HUDEP-2 (cell line): ENCODE data around the gene PBX1.
A peak's percentile ranks its signal among the peaks of the same experiment; 100 is the strongest.
"Not testable (repeated sequence)": the region's sequence is repeated elsewhere in the genome, so short reads cannot be mapped to it uniquely, and the experiment has no call there.

Experiments used
- DNase-seq, 76 experiments: peaks; one replicate each; lab custom pipeline; 2025; ENCODE audit not compliant: unreplicated experiment in 76 of 76; lab: John Stamatoyannopoulos, UW

PBX1 gene

DNA sequence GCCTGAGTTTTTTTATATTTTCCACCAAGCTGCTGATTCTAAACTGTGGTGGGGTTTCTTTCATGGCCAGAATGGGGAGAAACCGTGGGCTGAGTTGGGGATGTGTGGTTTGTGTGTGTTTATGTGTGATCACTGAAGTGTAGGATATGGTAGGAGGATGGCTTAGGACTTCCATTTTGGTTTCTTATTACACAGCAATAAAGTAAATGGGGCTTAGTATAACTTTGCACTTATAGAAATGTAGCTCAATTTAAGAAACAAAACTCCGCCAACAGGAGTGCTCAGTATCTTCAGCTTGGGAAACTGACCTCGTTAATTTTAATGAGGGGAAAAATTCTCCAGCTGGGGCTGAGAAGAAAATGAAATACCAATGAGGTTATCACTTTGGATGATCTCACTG lies 77.8 kb downstream of the PBX1 start:
- no peak for DNase-seq

DNA sequence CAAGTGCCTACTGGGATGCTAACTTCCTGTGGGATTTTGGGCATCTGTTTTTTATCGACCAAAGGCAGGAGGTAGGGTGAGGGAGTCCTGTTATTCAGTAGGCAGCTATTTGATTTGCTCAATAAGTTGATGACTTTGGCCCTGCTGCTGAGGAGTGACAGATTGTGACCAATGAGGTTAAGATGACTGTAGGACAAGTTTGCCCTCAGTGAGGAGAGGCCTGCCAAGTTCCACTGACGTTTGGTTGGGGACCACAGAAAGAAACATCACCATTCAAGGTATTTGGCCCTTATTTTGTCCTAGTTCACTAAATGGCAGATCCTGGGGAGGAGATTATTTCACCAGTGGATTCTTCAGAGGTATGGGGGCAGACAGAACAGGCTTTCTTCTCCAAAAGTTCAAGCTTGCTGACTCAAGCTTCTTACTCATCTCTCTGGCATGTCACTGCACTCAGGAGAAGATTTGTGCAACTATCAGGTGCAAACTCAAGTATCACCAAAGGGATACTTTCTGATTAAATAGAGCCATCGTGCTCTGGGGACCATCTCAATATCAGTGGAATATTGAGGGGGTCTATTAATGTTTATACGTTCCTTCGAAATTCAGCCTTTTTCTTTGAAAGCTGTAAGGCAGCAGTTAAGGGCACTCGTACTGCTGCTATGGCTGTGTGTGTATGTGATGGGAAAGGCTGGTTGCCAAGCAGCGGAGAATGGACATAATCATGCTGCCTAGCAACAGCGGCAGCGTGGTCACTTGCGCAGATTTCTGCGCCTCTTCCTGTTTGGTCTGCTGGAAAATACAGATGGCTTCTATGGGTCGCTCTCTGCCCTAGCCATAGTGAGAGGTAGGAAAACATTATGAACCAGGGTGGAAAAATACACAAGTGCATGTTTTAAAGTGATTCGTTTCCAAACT lies 78.7 kb downstream of the PBX1 start:
- no peak for DNase-seq

DNA sequence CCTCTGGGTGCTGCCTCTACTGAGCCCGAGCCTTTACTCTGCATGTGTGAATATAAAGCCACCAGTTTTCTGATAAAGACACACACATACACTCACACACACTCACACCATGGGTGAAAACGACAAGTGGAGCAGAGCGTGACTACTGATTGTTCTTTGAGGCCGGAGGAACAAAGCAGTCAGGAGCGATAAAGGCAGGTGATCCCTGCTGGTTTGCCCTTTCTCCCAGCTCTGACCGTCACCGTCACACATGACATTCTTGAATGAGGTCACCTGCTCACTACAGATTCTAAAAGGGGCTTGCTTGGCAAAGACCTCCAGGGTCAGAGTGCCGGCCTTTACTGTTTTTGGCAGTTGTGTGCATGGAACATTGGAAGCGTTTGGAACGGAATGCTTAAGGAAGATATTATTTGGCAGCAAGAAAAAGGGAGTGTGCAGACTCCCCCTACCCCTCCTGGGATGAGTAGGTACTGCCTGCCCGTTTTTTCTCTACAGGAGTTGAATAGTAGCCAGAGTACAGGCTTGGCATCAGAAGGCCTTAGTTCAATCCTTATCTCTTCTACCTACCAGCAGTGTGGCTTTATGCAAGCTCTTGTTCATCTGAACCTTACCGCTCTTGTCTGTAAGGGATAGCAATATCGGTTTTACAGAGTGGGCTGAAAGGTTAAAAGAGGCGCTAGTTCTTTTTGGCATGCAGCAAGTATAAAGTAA lies 79.7 kb downstream of the PBX1 start:
- DNase-seq: no peak

DNA sequence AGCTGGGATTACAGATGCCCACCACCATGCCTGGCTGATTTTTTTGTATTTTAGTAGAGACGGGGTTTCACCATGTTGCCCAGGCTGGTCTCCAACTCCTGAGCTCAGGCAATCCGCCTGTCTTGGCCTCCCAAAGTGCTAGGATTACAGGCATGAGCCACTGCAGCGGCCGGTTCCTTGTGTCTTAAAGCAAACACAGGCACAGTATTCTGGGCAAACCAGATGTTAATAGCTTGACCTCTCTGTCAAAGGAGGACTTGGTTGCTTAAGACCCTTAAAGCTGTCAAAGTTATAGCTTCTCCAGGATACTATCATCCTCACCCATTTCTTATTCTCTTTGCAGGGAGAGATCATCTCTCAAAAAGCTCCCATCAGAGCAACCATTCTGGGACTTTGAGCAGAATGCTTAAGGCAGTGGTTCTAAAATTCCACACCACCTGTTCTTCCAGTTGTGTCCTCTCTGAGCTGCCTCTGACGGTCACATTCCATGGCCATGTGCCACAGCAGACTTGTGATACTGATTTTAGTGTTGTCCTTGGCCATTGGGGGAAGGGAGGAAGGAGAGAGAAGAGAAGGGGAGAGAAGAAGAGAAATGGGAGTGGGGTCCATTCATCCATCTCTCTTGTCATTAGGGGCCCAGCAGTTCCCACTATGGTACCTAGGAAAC lies 81.8 kb downstream of the PBX1 start:
- no peak for DNase-seq

DNA sequence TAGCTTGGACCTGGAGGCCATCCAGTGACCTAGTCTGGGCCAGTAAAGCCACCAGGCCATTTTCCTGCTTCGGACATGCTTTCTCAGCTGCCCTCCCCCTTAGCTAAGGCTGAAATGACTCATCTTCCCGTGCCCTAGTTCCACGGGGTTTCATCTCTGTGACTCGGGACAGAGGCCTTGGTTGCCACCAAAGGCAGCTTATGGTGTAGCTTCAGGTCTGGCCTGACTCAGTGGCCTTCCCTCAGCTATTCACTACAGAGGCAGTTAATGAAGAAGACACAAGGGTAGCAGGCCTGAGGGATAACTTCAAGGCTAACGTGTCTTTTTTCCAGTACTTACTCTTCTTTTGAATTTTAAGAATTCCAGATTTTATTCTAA lies 82.4 kb downstream of the PBX1 start:
- DNase-seq: no peak

DNA sequence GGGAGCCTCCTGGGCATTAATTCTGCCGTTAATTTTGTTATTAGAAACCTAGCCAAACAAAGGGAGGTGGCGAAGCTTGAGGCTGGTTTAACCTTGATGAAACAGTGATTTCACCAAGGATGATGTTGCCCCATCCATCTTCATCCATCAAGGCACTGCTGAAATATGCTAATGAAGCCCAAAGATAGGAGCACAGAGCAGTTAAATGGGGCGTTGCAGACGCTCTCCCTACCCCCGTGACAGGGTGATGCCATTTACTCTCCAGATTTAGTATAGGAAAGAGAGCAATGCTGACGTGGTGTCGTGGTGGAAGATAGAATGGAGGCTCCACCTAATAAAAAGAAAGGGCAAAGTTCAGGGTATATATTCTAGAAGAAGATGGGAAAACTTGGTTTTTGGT lies 84.0 kb downstream of the PBX1 start:
- DNase-seq: no peak

DNA sequence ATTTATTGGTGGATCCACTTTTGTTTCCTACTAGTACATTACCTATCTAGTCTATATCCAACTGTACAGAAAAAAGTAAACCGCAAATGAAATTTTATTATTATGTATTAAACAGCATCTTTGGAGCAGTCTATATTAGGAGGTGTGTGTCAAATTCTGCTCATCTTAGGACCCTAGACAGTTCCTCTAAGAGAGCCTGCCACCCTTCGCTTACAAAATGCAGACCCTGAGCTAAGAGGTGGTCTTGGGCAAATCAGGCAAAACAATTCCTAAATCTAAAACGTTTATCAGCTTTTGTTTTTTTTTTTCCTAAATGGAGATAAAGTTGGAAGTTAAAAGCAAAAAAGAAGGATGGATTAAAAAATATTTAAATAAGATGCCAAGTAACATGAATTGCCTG lies 85.3 kb downstream of the PBX1 start:
- no peak for DNase-seq

DNA sequence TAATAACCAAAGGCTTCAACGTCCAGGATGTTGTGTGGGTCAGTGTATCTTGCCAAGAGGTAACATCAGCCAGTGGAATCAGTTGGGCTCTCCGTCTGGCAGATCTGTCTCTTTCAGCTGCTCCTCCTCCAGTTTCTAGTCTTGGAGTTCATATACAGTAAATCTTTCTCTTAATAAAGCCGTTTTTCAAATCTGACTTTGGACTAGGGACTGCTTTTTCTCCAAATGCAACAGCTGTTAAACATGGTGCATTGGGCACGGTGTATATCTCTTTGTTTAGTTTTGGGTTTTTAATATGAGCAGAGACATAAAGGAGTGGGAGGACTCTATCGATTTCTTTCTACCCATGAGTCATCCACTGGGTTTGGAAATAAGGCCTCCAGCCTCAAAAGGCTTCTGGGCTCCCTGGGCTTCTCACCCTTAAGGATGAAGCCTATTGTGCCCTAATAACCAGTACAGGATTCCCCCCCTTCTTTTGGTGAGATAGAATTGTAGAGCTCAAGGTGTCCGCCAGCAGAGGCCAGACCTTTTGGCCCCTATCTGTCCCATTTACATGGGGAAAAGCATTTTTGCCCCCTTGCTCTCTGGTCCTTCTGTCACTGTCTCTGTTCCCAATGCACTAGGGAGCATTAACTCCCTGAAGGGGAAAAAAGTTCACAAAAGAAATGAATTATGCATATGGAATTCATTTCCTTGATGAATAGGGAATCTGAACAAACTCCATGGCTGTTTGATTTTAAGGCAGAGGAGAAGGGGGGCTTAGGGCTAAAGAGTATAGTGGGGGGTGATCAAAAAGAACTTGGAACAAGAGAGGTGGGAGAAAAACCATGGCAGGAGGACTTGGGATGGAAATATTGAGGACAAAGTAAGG lies 86.0 kb downstream of the PBX1 start:
- DNase-seq: no peak

DNA sequence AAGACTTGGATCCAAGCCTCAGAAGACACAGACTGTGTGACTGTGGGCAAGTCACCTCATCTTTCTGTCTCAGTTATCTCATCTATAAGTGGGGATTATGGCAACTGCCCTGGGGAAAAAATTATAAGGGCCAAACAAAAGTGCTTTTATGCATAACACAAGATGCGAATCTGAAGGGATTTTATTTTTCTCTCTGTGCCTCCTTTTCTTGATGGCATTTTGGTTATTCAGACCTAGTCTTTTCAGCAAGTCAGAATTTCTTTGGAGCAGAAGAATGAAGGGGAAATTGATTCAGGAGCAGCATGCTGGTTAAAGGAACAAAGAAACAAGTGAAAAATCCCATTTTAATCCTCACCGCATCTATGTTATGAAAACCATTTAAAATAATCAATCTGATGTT lies 86.9 kb downstream of the PBX1 start:
- DNase-seq: no peak

DNA sequence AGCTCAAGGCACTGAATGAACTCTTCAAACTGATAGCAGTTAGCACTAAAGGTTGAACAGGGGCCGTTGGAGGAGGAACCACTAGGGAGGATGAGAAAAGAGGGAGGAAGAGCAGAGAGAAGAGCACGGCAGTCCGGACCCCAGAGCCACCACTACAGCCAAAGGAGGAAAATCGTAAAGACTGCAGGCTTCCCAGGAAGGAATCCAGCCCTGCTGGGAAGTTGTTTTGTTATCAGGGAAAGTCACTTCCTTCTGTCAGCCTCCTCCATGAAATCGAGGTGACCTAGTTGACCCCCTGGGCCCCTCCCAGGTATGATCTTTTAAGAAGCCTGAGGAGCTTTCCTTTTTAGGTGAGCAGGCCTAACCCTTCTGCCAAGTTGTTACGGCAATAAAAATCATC lies 88.2 kb downstream of the PBX1 start:
- DNase-seq: no peak

DNA sequence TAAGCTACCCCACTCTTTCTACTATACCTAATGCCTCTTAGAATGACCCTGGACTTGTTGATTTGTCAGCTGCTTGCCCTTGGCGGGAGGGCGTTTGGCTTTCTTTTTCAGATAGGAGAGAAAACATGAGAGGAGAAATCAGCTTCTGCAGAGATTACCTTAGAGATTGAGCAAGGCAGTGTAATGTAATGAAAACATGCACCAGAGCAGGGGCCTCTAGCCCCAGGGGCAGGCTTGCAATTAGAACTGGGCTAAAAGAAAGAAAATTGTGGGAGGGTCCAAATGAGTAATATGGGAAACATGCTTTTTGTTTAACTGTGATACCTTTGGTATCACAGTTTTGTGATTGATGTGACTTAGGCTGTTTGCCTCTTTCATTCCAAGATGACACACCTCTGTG lies 89.7 kb downstream of the PBX1 start:
- DNase-seq: no peak

DNA sequence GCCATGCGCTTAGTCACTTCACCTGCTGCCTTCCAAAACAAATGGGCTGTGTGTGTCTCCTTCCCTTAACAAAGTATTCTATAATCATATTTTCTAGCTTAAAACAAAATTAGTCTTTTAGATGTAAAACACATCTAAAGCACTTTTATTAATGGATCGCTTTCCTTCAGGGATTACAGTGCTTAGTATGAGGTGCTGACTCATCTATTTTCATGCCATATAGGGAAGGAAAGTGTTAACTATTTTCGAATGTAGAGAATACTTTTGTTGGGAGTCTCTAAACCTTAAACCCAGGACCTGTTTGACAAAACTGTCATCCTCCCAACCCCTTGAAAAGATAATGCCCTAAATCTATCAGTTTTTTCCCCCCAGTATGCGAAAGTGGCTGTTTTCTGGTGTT lies 90.2 kb downstream of the PBX1 start:
- DNase-seq: no peak

DNA sequence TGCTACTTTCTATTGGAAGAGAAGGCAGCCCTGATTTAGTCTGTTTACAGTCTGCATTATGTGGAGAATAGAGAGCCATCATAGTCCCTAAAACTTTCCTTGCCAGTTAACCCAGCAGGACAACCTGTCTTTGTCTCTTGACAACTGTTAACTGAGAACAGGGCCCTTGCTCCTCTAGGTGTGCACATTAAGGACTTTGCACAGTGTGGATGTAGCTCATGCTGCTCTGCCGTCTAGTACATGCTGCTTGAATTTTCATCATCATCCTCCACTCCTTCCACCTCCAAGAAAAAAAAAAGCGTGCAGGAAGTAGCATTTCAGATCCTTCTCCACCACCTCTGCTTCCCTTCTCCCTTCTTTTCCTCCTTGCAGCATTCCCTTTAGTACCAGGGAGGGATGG lies 91.5 kb downstream of the PBX1 start:
- no peak for DNase-seq

DNA sequence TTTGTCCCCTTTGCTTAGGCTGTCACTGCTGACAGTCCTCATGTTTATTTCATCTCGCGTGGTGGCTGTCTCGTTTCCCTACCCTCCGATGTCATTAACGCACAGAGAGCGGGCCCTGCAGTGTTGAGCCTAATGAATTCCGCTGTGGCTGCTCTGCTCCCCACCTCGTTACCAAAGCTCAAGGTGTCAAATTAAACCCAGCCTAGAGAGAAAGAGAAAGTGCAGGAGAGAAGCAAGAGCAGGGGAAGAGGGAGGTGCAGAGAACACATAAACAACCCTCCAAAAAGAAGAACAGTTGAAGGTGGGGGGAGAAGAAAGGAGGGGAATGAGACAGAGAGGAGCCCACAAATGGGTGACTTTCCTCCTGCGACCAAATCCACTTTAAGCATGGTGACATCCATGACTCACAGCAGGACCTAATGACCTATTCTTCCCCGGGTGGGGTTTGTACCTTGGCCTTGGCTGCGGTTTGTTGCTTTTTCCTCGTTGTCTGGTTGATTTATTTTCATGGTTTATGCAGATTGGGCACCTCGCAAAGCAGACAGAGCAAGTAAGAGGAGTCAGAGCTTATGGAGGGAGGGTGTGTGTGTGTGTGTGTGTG lies 92.5 kb downstream of the PBX1 start:
- no peak for DNase-seq

DNA sequence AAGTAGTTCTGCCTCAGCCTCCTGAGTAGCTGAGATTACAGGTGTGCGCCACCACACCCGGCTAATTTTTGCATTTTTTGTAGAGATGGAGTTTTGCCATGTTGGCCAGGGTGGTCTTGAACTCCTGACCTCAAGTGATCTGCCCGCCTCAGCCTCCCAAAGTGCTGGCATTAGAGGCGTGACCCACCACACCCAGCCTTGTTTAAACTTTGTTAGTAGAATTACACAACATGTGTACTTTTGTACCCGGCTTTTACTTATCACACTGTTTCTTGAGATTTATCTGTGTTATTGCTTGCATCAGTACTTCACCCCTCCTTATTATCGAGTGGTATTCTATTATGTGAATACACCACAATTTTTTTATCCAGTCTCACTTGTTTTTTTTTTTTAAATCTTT lies 94.0 kb downstream of the PBX1 start:
- not testable (repeated sequence) for DNase-seq

DNA sequence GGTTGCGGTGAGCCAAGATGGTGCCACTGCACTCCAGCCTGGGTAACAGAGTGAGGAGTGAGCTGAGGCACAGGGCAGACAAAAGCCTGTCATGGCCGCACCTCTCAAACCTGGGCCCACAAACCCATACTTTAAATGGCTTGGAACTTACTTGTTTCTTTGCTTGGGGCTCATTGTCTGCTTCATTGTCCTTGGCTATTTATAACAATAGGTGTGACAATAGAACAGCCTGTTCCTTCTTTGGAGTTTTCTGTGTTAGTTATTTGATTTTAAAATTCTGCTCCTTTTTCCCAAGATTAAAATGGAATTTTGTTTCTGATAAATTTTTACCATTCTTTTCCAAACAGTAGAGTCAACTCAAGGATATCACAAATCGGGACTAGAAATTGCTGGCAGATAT lies 94.7 kb downstream of the PBX1 start:
- no peak for DNase-seq

DNA sequence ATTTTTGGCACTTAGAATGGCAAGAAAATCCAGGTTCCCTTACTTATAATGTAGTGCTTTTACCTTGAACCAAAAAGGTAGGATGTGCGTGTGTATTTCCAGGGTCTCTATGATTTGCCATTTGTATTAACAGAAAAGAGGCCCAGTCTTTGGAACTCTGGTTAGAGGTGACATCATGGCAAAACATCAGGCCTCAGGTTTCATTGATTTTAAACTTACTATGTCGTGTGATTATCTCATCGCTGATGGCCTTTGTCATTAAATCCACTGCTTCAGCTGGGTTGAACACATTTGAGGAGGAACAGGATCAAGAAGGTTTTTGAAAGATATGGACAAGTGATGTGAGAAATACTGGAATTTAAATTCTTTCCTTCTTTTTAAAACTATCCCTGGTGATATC lies 95.2 kb downstream of the PBX1 start:
- DNase-seq: no peak

DNA sequence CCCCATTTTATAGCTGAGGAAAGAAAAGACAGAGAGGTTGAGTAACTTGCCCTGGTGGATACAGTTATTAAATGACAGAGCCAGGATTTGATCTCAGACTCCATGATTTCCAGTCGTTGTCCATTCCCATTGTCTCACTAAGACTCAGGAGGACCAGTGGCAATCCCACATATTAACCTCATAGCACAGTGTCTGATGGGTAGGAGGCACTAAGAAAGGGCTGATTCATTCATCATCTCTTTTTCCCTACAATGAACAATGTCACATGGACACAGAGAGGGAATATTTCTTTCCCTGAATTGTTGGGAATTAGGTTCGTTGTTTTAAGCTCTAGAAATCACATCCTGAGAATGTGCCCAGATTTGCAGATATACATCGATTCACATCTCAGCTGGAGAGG lies 99.9 kb downstream of the PBX1 start:
- no peak for DNase-seq

DNA sequence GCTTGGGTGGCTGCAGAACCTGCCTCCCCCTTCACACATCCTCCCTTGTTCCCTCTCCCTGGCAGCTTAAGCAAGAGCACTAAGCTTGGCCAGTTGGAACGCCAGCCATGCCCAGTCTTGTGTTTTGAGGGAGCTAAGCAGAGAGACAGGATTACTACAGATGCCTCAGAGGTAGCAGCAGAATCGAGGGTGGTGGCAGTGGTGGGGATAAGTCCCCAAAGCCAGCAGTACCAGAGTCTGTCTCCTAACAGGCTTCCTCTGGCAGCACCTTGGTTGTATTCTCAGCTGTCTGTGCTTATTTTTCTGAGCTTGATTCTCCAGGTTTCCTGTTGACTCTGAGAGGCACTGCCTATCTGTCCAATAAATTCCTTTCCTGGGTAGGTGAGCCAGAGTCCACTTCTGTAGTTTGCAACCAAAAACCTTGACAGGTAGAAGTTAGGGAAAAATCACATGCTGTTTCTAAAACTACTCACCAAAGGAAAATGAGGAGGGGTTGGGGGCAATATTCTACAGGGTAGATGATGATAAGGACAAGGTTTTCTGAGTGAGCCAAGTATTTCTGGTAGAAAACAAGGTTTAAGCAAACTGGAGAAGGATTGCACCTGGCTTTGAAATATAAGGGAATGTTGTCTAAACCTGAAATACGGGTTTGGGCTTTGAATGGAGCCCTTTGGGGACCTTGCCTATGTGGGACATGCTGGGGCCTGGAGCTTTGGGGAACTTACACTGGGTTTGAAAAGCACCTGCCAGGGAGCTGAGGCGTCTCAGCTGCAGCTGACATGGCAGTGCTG lies 100.8 kb downstream of the PBX1 start:
- no peak for DNase-seq

DNA sequence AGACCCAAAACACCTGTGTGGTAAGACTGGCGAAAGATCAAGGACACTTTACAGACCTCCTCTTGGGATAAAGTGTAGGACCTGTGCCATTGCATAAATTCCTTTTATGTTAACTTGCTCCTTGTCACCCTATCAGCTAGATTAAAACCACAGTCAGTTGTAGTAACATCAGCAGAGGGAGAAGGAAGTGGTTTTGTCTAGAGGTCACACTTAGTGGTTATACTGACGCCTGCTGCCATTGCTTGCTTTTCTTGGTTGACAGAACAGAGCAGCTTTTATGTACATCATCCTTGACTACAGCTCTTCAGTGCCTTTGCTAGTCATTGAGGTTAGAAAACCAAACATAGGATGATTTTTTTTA lies 101.4 kb downstream of the PBX1 start:
- DNase-seq: peak in 4 of 76 experiments; percentile 1 to 10 (median 6)
